Parathyroid adenoma (tissue), 2 donors: ENCODE results near the gene DISP2.

Source experiments
- H2AFZ ChIP-seq: fragments of 300-600 bp; sonication (generic); one replicate; pipeline ENCODE4 v1.7.0; 2017; ENCODE audit warnings: antibody characterized with exemption, mild to moderate bottlenecking
- H3K27ac ChIP-seq: fragments of 300-600 bp; sonication (generic); one replicate; pipeline ENCODE4 v1.7.0; 2017
- H3K27me3 ChIP-seq: fragments of 300-600 bp; sonication (generic); one replicate; pipeline ENCODE4 v1.7.0; 2017; ENCODE audit warnings: low read length; ENCODE audit not compliant: control insufficient read depth, insufficient read depth
- H3K36me3 ChIP-seq: fragments of 300-600 bp; sonication (generic); one replicate; pipeline ENCODE4 v1.7.0; 2017; ENCODE audit warnings: low read length; ENCODE audit not compliant: control insufficient read depth, insufficient read depth
- H3K4me1 ChIP-seq: fragments of 300-600 bp; sonication (generic); one replicate; pipeline ENCODE4 v1.7.0; 2017; ENCODE audit warnings: control low read depth
- H3K4me2 ChIP-seq: fragments of 300-600 bp; sonication (generic); one replicate; pipeline ENCODE4 v1.7.0; 2017; ENCODE audit warnings: low read length
- H3K4me3 ChIP-seq: fragments of 300-600 bp; sonication (generic); one replicate; pipeline ENCODE4 v1.7.0; 2017; ENCODE audit warnings: low read depth, low read length
- H3K79me2 ChIP-seq: fragments of 300-600 bp; sonication (generic); one replicate; pipeline ENCODE4 v1.7.0; 2017; ENCODE audit warnings: control low read depth
- H3K9ac ChIP-seq: fragments of 300-600 bp; sonication (generic); one replicate; pipeline ENCODE4 v1.7.0; 2017; ENCODE audit warnings: mild to moderate bottlenecking
- H3K9me3 ChIP-seq: fragments of 300-600 bp; sonication (generic); one replicate; pipeline ENCODE4 v1.7.0; 2017; ENCODE audit warnings: low read length; ENCODE audit not compliant: control insufficient read depth
- CTCF ChIP-seq: fragments of 300-600 bp; sonication (generic); IDR thresholded peaks from one replicate; pipeline ENCODE4 v1.7.0; 2017; ENCODE audit warnings: antibody characterized with exemption, mild to moderate bottlenecking
- donor health status: primary hyperparathyroidism.

DISP2 gene

GRCh38 chr15:40421246-40422157, 63.5 kb downstream of the DISP2 start:
- peak; percentile 89 for TF ChIP-seq CTCF
- no peak overlapping the region for H2AFZ ChIP-seq
- no peaks in the 10 kb centered on the region for H3K9me3 ChIP-seq
- peak overlapping the region; percentile 45 for H3K4me2 ChIP-seq
- peaks cover 3% of the 10 kb centered on the region for H3K4me1 ChIP-seq
- no peaks in the 10 kb centered on the region for H3K27me3 ChIP-seq
- no peak overlapping the region for H3K27ac ChIP-seq
- no peaks in the 10 kb centered on the region for H3K36me3 ChIP-seq
- H3K4me3 ChIP-seq: no peak overlapping the region
- no peaks in the 10 kb centered on the region for H3K79me2 ChIP-seq
- H3K9ac ChIP-seq: no peak overlapping the region

- Histone ChIP-seq H3K79me2 (no peaks in the 10 kb centered on the region), H3K4me3 (no peak overlapping the region), H3K36me3 (no peaks in the 10 kb centered on the region), H3K9ac (no peak overlapping the region), H3K4me2 (no peak overlapping the region), H3K4me1 (peaks cover 3% of the 10 kb centered on the region), H2AFZ (no peak overlapping the region), H3K27ac (no peak overlapping the region), H3K27me3 (no peaks in the 10 kb centered on the region), H3K9me3 (no peaks in the 10 kb centered on the region)
- no peak for TF ChIP-seq CTCF
Measured at GRCh38 chr15:40424483-40425115, 66.6 kb downstream of the DISP2 start.

GRCh38 chr15:40425681-40426080, 67.7 kb downstream of the DISP2 start:
- Histone ChIP-seq H3K4me2 (no peak overlapping the region), H3K36me3 (no peaks in the 10 kb centered on the region), H2AFZ (no peak overlapping the region), H3K79me2 (no peaks in the 10 kb centered on the region), H3K4me1 (no peaks in the 10 kb centered on the region), H3K27ac (no peak overlapping the region), H3K9me3 (no peaks in the 10 kb centered on the region), H3K4me3 (no peak overlapping the region), H3K27me3 (no peaks in the 10 kb centered on the region), H3K9ac (no peak overlapping the region)
- TF ChIP-seq CTCF: no peak

- Histone ChIP-seq H3K9ac (no peak overlapping the region), H3K9me3 (no peaks in the 10 kb centered on the region), H3K27me3 (no peaks in the 10 kb centered on the region), H2AFZ (no peak overlapping the region), H3K4me1 (no peaks in the 10 kb centered on the region), H3K79me2 (no peaks in the 10 kb centered on the region), H3K36me3 (no peaks in the 10 kb centered on the region), H3K27ac (no peak overlapping the region), H3K4me3 (no peak overlapping the region), H3K4me2 (no peak overlapping the region)
- TF ChIP-seq CTCF: no peak
Measured at GRCh38 chr15:40427188-40427587, 69.2 kb downstream of the DISP2 start.
